SK-N-SH treated with all-trans-retinoic acid at 6 μM for 48 hours (cell line): ENCODE results near the gene PSMD12.
"Not testable (repeated sequence)": the region's sequence is repeated elsewhere in the genome, so short reads cannot be mapped to it uniquely, and the experiment has no call there.

Experiments
- ATAC-seq: fragments of 200-7000 bp; cut with Tn5 transposase; 3 replicates; pipeline ENCODE4 v1.9.1; 2020; ENCODE audit warnings: mild to moderate bottlenecking, moderate library complexity
- ARNTL ChIP-seq: fragments of 450-650 bp; formaldehyde crosslinking; IDR thresholded peaks from 2 replicates; pipeline ENCODE4 v1.5.0; 2020; ENCODE audit warnings: low read depth, mild to moderate bottlenecking, moderate library complexity, borderline replicate concordance
- BACH2 ChIP-seq: fragments of 250-450 bp; sonication (Bioruptor Pico); IDR thresholded peaks from 2 replicates; pipeline ENCODE4 v1.9.0; 2021; ENCODE audit warnings: mild to moderate bottlenecking, borderline replicate concordance
- CREB5 ChIP-seq: fragments of 250-450 bp; sonication (Bioruptor Pico); IDR thresholded peaks from 2 replicates; pipeline ENCODE4 v1.5.1; 2020; ENCODE audit warnings: low read depth, mild to moderate bottlenecking, moderate library complexity
- CSDC2 ChIP-seq: fragments of 250-450 bp; sonication (Bioruptor Pico); IDR thresholded peaks from 2 replicates; pipeline ENCODE4 v1.5.0; 2020; ENCODE audit warnings: mild to moderate bottlenecking, moderate library complexity
- CSRNP3 ChIP-seq: fragments of 250-450 bp; sonication (Bioruptor Pico); IDR thresholded peaks from 2 replicates; pipeline ENCODE4 v1.5.1; 2021; ENCODE audit warnings: mild to moderate bottlenecking, moderate library complexity
- ESRRG ChIP-seq: fragments of 250-450 bp; sonication (Bioruptor Pico); IDR thresholded peaks from 2 replicates; pipeline ENCODE4 v1.6.1; 2021; ENCODE audit warnings: mild to moderate bottlenecking
- GLIS3 ChIP-seq: fragments of 250-450 bp; sonication (Bioruptor Pico); IDR thresholded peaks from 2 replicates; pipeline ENCODE4 v1.5.0; 2020; ENCODE audit warnings: mild to moderate bottlenecking, moderate library complexity
- ISL1 ChIP-seq: fragments of 250-450 bp; sonication (Bioruptor Pico); IDR thresholded peaks from 2 replicates; pipeline ENCODE4 v2.1.2; 2022; ENCODE audit warnings: mild to moderate bottlenecking, moderate library complexity
- POU6F1 ChIP-seq: fragments of 250-450 bp; sonication (Bioruptor Pico); IDR thresholded peaks from 2 replicates; pipeline ENCODE4 v1.8.0; 2021; ENCODE audit warnings: low read depth, mild to moderate bottlenecking, moderate library complexity, borderline replicate concordance
- PPARA ChIP-seq: fragments of 250-450 bp; sonication (Bioruptor Pico); IDR thresholded peaks from 2 replicates; pipeline ENCODE4 v1.5.0; 2020; ENCODE audit warnings: mild to moderate bottlenecking, borderline replicate concordance
- SNAI2 ChIP-seq: fragments of 250-450 bp; sonication (Bioruptor Pico); IDR thresholded peaks from 2 replicates; pipeline ENCODE4 v1.5.0; 2020; ENCODE audit warnings: mild to moderate bottlenecking, moderate library complexity
- TCF4 ChIP-seq: fragments of 250-450 bp; sonication (Bioruptor Pico); IDR thresholded peaks from 2 replicates; pipeline ENCODE4 v1.8.0; 2021; ENCODE audit warnings: mild to moderate bottlenecking, moderate library complexity, borderline replicate concordance
- TOX ChIP-seq: fragments of 250-450 bp; sonication (Bioruptor Pico); IDR thresholded peaks from 2 replicates; pipeline ENCODE4 v1.8.0; 2021; ENCODE audit warnings: mild to moderate bottlenecking, moderate library complexity, borderline replicate concordance
- TSHZ2 ChIP-seq: fragments of 250-450 bp; sonication (Bioruptor Pico); IDR thresholded peaks from 2 replicates; pipeline ENCODE4 v1.5.0; 2020; ENCODE audit warnings: mild to moderate bottlenecking, moderate library complexity
- ZC3H10 ChIP-seq: fragments of 250-450 bp; sonication (Bioruptor Pico); IDR thresholded peaks from 2 replicates; pipeline ENCODE4 v1.5.1; 2021; ENCODE audit warnings: mild to moderate bottlenecking, moderate library complexity
- ZFP3 ChIP-seq: fragments of 250-450 bp; sonication (Bioruptor Pico); IDR thresholded peaks from 2 replicates; pipeline ENCODE4 v1.5.0; 2020; ENCODE audit warnings: mild to moderate bottlenecking, moderate library complexity
- ZFP30 ChIP-seq: fragments of 450-650 bp; formaldehyde crosslinking; IDR thresholded peaks from 2 replicates; pipeline ENCODE4 v1.5.0; 2022; ENCODE audit warnings: mild to moderate bottlenecking, moderate library complexity
- ZNF565 ChIP-seq: fragments of 450-650 bp; formaldehyde crosslinking; conservative IDR thresholded peaks from 2 replicates; pipeline ENCODE4 v1.5.0; 2020; ENCODE audit warnings: low read depth, mild to moderate bottlenecking, moderate library complexity
- ZNF70 ChIP-seq: fragments of 450-650 bp; formaldehyde crosslinking; IDR thresholded peaks from 2 replicates; pipeline ENCODE4 v1.5.0; 2020; ENCODE audit warnings: mild to moderate bottlenecking, moderate library complexity
- ZNF8 ChIP-seq: fragments of 450-650 bp; formaldehyde crosslinking; IDR thresholded peaks from 2 replicates; pipeline ENCODE4 v1.5.0; 2020; ENCODE audit warnings: mild to moderate bottlenecking, moderate library complexity

The PSMD12 gene

GRCh38 chr17:67413388-67413787 is 47.0 kb upstream of the PSMD12 start (continued):
- no peak for TF ChIP-seq CREB5 (CRISPR knock-in tag)
- no peak for TF ChIP-seq GLIS3 (CRISPR knock-in tag)
- TF ChIP-seq CSRNP3 (CRISPR knock-in tag) = no peak

GRCh38 chr17:67412941-67413340 is 46.6 kb upstream of the PSMD12 start:
- TF ChIP-seq ZNF565 (no peak), TOX (CRISPR knock-in tag) (no peak), ZNF70 (no peak), ZFP30 (no peak), ZNF8 (CRISPR knock-in tag) (no peak), ISL1 (CRISPR knock-in tag) (no peak), BACH2 (CRISPR knock-in tag) (no peak), SNAI2 (no peak)
- no peak for ATAC-seq

GRCh38 chr17:67412032-67412431 is 45.7 kb upstream of the PSMD12 start:
- no peak for ATAC-seq
- no peak for TF ChIP-seq ARNTL (CRISPR knock-in tag)
- no peak for TF ChIP-seq ZNF8 (CRISPR knock-in tag)
- TF ChIP-seq ESRRG (CRISPR knock-in tag) = no peak
- no peak for TF ChIP-seq TSHZ2
- TF ChIP-seq CSRNP3 (CRISPR knock-in tag) = no peak
- TF ChIP-seq CSDC2 (CRISPR knock-in tag) = no peak
- TF ChIP-seq ZFP3 (CRISPR knock-in tag) = no peak
- TF ChIP-seq PPARA (CRISPR knock-in tag) = no peak

GRCh38 chr17:67411397-67411796 is 45.0 kb upstream of the PSMD12 start:
- ATAC-seq = no peak
- TF ChIP-seq ZC3H10 (CRISPR knock-in tag) (no peak), GLIS3 (CRISPR knock-in tag) (no peak), TSHZ2 (no peak), BACH2 (CRISPR knock-in tag) (no peak), CSRNP3 (CRISPR knock-in tag) (no peak), POU6F1 (CRISPR knock-in tag) (no peak), TCF4 (CRISPR knock-in tag) (no peak)

- ATAC-seq = not testable (repeated sequence)
Observed at GRCh38 chr17:67408455-67408830, 42.1 kb upstream of the PSMD12 start.
